Muscle of arm (tissue), 12 donors: ENCODE data around the gene FPR2. TPM values are rescaled to one million over a fixed set of nuclear protein-coding genes. Genes with fewer than 3 reads are reported as not detected.
"Not testable (repeated sequence)": the region's sequence is repeated elsewhere in the genome, so short reads cannot be mapped to it uniquely, and the experiment has no call there.

Experiments
- DNase-seq: peaks from one replicate; pipeline ENCODE4 v3.0.0-alpha.2; 2013
- polyA plus RNA-seq, 12 donors: library from polyadenylated mRNA; unstranded; fragments of 120-200 nt; gene quantifications; one replicate each; pipeline ENCODE4 v1.2.1, GENCODE V29; 2013; ENCODE audit not compliant: insufficient read length in 12 of 12

The FPR2 gene
- polyA plus RNA-seq, 12 donors, result 0.13 to 1.4 (median 0.24) TPM; not detected in 3

DNA sequence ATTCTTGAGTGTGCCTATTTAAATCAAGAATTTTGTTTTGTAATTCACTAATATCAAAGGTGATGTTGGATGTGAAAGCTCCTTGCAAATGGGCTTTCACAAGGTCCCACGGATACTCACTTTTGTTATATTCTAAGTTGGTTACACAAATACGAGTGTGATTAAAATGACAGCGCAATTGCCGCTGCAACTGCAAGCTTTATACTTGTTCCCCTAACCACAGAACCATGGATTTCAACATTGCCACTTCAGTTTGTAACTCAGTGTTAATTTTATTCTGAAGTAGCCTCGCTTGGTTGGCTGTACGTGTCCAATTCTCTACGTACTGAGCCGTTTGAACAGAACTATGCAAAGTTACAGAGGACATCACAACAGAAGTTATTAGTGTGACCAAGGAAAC, 44.4 kb downstream of the FPR2 start:
- DNase-seq, result not testable (repeated sequence)

DNA sequence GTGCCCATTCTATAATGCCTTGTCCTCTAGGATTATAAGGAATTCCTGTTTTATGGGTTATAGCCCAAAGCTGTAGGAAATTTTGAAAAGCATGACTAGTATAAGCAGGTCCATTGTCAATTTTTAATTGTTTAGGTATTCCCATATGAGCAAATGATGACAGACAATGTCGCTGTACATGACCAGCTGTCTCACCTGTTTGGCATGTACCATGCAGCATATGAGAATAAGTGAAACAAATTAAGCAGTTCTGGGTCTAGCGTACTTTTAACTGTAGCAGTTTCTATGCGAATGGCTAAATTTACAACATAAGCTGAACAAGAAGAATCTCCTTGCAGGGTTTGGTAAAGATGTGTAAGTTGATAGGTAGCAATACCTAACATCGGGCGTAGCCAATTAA, 45.6 kb downstream of the FPR2 start:
- DNase-seq, result not testable (repeated sequence)

DNA sequence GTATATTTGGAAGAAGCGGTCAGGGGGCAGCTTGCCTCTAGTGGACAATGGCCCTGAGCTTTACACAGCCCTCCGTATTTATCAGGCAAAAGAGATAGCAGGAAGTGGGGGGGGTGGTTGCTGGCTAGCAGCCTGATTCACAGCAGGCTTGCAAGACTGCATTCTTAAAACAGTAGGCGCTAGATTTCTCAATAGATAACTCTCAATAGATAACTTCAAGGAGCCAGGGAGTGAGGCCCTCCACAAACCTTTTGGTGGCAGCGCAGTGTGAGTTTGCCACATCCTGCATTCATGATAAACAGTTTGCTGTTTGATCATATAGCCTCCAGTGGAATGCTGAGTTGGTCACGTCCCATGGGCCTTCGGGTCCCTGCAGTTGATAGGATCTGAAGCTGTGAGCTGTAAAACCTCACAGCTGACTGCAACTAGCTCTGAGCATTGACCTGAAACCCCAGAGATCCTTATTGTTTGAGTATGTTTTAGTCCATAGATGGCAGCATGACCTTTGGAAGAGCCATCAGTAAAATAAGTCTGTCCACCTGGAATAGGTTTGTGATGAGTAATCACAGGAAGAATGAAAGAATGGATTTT, 46.2 kb downstream of the FPR2 start:
- no peak for DNase-seq

DNA sequence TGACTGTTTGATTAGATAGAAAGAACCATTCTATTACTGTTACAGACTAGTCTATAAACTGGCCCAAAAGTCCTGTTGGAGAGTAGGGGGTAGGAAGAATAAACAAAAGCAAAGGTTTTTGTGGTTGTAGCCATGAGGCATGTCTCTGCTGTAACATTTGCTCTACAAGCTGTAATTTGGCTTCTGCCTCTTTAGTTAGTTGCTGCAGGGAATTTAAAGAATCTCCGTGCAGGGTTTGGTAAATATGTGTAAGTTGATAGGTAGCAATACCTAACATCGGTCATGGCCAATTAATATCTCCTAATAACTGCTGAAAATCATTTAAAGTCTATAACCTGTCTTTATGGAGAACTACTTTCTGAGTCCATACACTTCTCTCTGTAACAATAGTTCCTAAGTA, 46.9 kb downstream of the FPR2 start:
- DNase-seq, result no peak

DNA sequence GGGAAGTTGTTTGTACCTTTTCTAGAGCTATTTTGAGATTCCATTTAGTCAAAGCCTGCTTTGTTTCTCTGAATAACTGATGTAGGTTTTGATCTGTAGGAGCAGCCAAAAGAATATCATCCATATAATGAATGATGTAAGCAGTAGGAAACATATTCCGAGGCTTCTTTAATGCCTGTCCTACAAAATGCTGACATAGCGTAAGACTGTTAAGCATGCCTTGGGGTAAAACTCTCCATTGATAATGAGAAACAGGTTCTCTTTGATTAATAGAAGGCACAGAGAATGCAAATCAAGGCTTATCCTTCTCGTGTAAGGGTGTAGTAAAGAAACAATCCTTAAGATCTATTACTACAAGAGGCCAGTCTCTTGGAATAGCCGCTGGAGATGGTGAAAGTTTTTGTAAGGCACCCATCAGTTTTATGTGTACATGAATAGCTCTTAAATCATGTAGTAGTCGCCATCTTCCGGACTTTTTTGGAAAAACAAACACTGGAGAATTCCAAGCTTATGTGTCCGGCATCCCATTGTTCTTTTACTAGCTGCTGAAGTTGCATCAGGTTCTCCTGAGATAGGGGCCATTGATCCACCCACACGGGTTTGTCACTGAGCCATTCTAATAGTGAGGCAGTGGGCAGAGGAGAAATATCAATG, 47.5 kb downstream of the FPR2 start:
- DNase-seq, result no peak

DNA sequence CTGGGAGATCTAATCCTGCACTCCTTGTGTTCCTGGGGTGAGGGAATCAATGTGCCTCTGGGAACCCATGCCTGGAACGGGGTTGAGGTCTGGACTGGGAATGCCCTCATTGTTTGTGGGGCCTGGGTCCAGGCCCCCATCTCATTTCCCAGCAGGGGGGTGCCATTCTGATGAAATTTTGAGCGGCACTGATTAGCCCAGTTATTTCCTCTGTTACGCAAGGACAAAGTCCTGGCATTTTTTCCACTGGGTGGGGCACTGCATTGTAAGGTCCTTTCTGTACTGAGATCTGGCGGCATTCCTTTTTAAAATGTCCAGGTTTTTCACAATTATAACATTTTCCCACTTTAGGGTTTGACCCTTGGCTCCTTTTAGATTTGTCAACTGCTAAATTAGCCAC, 48.8 kb downstream of the FPR2 start:
- DNase-seq, result no peak

DNA sequence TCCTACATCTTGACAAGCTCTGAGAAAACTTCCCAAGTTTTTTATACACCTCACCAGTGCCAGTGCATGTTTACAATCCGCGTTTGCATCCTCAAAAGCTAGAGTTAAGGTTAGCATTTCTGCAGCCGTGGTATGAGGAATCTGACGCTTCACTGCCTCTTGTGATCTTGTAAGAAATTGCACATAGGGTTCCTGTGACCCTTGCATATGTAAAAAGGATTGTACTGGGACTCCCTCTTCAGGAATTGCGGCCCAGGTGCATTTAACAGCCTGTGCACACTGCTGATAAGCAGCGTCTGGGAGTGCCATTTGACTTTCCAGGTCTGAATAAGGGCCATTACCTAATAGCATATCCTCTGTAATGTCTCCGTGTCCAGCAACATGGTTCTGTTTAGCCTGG, 49.2 kb downstream of the FPR2 start:
- no peak for DNase-seq

DNA sequence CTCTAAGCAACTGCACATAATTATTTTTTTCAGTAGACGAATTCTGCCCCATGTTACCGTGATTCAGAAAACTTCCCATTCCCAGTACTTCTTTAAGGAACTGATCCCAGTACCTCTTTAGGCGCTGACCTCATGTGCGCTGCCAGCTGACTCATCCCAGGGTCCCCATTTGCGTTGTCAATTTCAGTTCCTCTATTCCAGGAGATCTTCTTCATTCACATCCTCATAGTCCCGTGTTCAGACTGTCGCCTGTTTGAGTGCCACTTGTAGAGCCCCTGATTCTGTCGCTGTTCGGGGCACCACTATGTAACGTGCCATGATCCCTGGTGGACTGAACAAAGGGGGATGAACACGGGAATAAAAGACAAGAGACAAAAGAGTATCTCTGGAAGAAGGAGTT, 50.4 kb downstream of the FPR2 start:
- DNase-seq, result no peak

DNA sequence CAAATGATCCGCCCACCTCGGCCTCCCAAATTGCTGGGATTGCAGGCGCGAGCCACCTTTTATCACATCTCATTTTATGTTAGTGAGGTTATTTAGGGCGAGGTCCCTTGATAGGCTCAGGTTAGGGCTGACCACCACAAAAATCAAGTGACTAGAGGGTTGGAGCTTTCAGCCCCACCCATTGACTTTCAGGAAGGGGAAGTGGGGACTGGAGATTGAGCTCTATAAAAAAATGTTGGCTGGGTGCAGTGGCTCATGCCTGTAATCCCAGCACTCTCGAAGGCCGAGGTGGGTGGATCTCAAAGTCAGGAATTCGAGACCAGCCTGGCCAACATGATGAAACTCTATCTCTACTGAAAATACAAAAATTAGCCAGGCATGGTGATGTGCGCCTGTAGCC, 54.1 kb downstream of the FPR2 start:
- no peak for DNase-seq

DNA sequence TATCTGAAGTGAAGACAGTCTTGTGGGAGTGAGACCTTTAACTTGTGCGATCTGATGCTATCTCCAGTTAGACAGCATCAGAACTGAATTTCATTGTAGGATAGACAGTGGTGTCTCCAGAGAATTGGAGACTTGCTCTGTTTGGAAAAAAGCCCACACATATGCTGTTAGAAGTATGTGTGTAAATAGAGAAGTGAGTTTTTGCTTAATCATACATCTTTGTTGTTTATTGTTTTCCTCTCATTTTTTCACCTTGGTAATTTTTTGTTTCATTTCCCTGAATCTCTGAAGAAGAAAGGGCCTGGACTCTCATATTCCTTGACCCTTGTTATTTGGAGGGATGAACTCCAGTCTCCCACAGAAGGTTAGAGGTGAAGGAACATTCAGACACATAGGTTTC, 55.7 kb downstream of the FPR2 start:
- no peak for DNase-seq

DNA sequence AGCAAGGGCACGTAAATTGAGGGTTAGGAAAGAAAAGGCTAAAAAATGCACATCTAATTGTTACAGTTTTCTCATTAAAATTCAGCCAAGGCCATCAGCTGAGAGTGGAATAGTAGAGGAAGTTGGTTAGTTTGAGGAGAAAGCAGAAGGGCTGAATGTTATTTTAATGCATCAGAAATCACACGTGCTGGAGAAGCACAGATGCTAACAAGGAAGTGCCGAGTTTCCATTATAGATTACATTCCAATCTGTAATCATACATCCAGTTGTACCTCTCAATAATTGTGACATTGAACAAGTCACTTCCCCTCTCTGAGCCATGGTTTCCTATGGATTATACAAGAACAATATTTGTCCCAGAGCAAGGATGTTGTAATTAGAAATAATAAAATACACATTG, 59.0 kb downstream of the FPR2 start:
- DNase-seq, result no peak

Other genes starting within 250 kb of the FPR2 start
- under 1 TPM in 8 of 12 donors, not detected in 4; 0.13 to 0.70 (median 0.22) TPM for gene SIGLEC6, start 229.5 kb upstream of the FPR2 start, polyA plus RNA-seq
- gene ZNF175, start 189.9 kb upstream of the FPR2 start, polyA plus RNA-seq, result 10 to 100 TPM in 2 of 12 donors, 1 to 10 TPM in 9, not detected in 1; 6.9 to 14.0 (median 9.2) TPM
- gene SIGLEC5, start 130.8 kb upstream of the FPR2 start, polyA plus RNA-seq, result 1 to 10 TPM in 1 of 12 donors, under 1 TPM in 7, not detected in 4; 0.18 to 1.9 (median 0.31) TPM
- gene SIGLEC14, start 114.4 kb upstream of the FPR2 start, polyA plus RNA-seq, result 1 to 10 TPM in 7 of 12 donors, under 1 TPM in 3, not detected in 2; 0.65 to 2.4 (median 1.4) TPM
- 10 to 100 TPM in 2 of 12 donors, 1 to 10 TPM in 9, not detected in 1; 4.0 to 11.2 (median 7.4) TPM for gene SPACA6, start 67.8 kb upstream of the FPR2 start, polyA plus RNA-seq
- under 1 TPM in 7 of 12 donors, not detected in 5; 0.08 to 0.51 (median 0.15) TPM for gene HAS1, start 37.2 kb upstream of the FPR2 start, polyA plus RNA-seq
- 1 to 10 TPM in 9 of 12 donors, under 1 TPM in 1, not detected in 2; 0.88 to 2.0 (median 1.6) TPM for gene FPR1, start 9.3 kb upstream of the FPR2 start, polyA plus RNA-seq
- gene FPR3, start 34.0 kb downstream of the FPR2 start, polyA plus RNA-seq, result under 1 TPM in 10 of 12 donors, not detected in 2; 0.09 to 0.75 (median 0.34) TPM
- 10 to 100 TPM in 11 of 12 donors, not detected in 1; 13.5 to 33.5 (median 15.7) TPM for gene ZNF577, start 126.8 kb downstream of the FPR2 start, polyA plus RNA-seq
- gene ZNF649, start 143.8 kb downstream of the FPR2 start, polyA plus RNA-seq, result 10 to 100 TPM in 10 of 12 donors, 1 to 10 TPM in 1, not detected in 1; 9.4 to 18.7 (median 12.6) TPM
- gene ZNF613, start 166.3 kb downstream of the FPR2 start, polyA plus RNA-seq, result 10 to 100 TPM in 1 of 12 donors, 1 to 10 TPM in 10, not detected in 1; 5.1 to 12.3 (median 6.7) TPM
- gene ZNF350, start 225.7 kb downstream of the FPR2 start, polyA plus RNA-seq, result 10 to 100 TPM in 2 of 12 donors, 1 to 10 TPM in 9, not detected in 1; 4.5 to 12.6 (median 8.1) TPM
- gene ZNF615, start 247.0 kb downstream of the FPR2 start, polyA plus RNA-seq, result 10 to 100 TPM in 9 of 12 donors, 1 to 10 TPM in 2, not detected in 1; 8.0 to 13.8 (median 11.3) TPM